ENCODE data around the gene C11orf16. TPM values are rescaled to one million over a fixed set of nuclear protein-coding genes. Genes with fewer than 3 reads are reported as not detected.

The C11orf16 gene
- total RNA-seq, 1 experiment from 2014 or later, result not detected

DNA sequence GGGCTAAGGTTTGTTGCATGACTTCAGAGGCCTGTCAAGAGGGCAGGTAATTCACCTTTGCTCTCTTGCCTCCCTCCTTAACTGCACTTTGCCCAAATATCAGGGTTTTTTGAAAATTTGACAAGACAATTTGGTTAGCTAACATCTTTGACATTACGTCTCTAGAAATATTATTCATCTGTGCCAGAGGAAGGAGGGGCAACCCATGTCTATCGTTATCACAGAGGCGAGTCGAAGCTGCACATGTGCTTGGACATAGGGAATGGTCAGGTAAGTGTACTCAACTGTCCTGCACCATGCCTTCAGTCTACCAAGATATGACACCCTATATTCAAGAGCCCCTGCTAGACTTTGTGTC is 18.1 kb downstream of the C11orf16 start:
- Histone ChIP-seq H4K20me1 (ENCODE audit: insufficient read depth) (no peaks in the 10 kb centered on the region), H3K4me2 (ENCODE audit: low read length) (no peak overlapping the region), H3K27ac (ENCODE audit: low read depth, low read length) (no peak overlapping the region), H3K27me3 (ENCODE audit: insufficient read depth, low read length) (no peaks in the 10 kb centered on the region), H3K9ac (ENCODE audit: low read length) (no peak overlapping the region), H3K9me3 (ENCODE audit: control insufficient read depth in 1 of 2, insufficient read depth in 1 of 2, low read depth in 1 of 2, low read length in 2 of 2) (no peaks in the 10 kb centered on the region), H3K4me1 (ENCODE audit: control insufficient read depth in 1 of 2, insufficient read depth in 2 of 2, low read length in 2 of 2) (peaks cover 7 to 17% of the 10 kb centered on the region in 2 experiments), H3K36me3 (ENCODE audit: control insufficient read depth in 1 of 2, insufficient read depth in 2 of 2, low read length in 2 of 2) (peaks cover 0 to 9% of the 10 kb centered on the region in 2 experiments; a peak in 2 of 4 replicates), H3K4me3 (replicated peaks in 1 of 2; ENCODE audit: low read depth in 1 of 2, low read length in 2 of 2) (no peak overlapping the region), H3K79me2 (ENCODE audit: insufficient read depth, low read length) (no peaks in the 10 kb centered on the region), H2AFZ (ENCODE audit: low read depth, low read length, poor library complexity, severe bottlenecking) (no peak overlapping the region), H3K9me2 (ENCODE audit: insufficient read depth) (no peaks in the 10 kb centered on the region)
- intact Hi-C loops (cut with micrococcal nuclease), result loop anchor here (1.0 to 5.0 kb wide), 3 partner anchors 45 to 593 kb away; no protein-coding TSS in a partner anchor
- RAD21 ChIA-PET (ENCODE audit: low non-redundant PET in 1 of 2, low total read pairs in 2 of 2, uncharacterized antibody in 2 of 2, unreplicated experiment in 2 of 2), result interaction anchor here in 1 of 2 experiments (1.4 kb wide), 1 partner anchor 45 kb away, joined by 3 read pairs; no protein-coding TSS in a partner anchor
- no peak for DNase-seq (ENCODE audit: low read depth, low spot score)
- CTCF ChIA-PET, result interaction anchor here (1.0 to 2.6 kb wide), 4 partner anchors 34 to 592 kb away, joined by 3 to 28 read pairs (median 8); no protein-coding TSS in a partner anchor
- TF ChIP-seq, protein P1, sequence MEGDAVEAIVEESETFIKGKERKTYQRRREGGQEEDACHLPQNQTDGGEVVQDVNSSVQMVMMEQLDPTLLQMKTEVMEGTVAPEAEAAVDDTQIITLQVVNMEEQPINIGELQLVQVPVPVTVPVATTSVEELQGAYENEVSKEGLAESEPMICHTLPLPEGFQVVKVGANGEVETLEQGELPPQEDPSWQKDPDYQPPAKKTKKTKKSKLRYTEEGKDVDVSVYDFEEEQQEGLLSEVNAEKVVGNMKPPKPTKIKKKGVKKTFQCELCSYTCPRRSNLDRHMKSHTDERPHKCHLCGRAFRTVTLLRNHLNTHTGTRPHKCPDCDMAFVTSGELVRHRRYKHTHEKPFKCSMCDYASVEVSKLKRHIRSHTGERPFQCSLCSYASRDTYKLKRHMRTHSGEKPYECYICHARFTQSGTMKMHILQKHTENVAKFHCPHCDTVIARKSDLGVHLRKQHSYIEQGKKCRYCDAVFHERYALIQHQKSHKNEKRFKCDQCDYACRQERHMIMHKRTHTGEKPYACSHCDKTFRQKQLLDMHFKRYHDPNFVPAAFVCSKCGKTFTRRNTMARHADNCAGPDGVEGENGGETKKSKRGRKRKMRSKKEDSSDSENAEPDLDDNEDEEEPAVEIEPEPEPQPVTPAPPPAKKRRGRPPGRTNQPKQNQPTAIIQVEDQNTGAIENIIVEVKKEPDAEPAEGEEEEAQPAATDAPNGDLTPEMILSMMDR (IDR thresholded peaks at IDR 0.05 in 2 of 3, conservative IDR thresholded peaks at IDR 0.05 in 1 of 3; ENCODE audit: borderline replicate concordance in 1 of 3, insufficient read depth in 1 of 3, low read depth in 2 of 3, low read length in 2 of 3), result 0 out of 6 replicates have a peak, but pooled peaks of 1 of the 3 experiments have one; percentile 4
- TF ChIP-seq ELF1 (IDR thresholded peaks at IDR 0.05; ENCODE audit: borderline replicate concordance, low read depth) (no peak), JUND (IDR thresholded peaks at IDR 0.05) (no peak), ZNF274 (IDR thresholded peaks at IDR 0.05; ENCODE audit: low read depth, low read length) (no peak)
- no TSS peak for BruUV-seq (replicated peaks)
- POLR2A ChIA-PET, result no interaction called here
- ATAC-seq, result no peak

DNA sequence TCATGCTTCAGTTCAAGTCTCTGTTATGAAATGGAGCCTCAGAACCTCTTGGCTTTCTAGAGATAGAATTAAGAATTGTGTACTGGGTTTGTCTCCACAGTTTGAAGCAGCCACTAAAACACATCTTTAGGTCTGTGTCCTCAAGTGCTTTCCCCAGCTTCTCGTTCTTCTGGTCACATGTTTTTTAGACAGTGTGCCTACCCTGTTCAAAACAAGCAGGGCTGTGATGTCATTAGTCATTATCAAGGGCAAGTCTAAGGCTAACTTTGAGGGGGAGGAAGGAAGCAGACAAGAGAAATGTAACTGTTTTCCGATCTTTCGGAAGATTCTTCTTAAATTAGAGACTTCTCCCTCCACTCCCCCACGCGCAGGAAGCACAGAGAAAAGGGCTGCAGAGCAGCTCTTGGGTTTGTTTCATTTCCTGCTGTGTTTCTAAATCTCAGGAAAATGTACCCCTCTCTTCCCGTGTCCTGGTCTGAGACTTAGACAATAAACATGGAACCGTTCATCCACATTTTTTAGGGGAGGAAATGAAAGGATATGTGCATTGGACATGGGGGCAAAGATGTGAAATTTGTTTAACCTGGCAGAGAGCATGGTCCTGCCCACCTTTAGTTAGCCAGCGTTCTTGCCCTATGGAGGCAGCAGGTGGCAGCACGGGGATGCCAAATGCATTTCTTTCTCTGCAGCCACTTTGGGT is 18.6 kb downstream of the C11orf16 start:
- H2AFZ ChIP-seq (ENCODE audit: low read depth, low read length, poor library complexity, severe bottlenecking), result no peak overlapping the region
- POLR2A ChIA-PET, result no interaction called here

More for the DNA sequence above, 18.6 kb downstream of the C11orf16 start:
- TF ChIP-seq RAD21 (IDR thresholded peaks at IDR 0.05; ENCODE audit: low read depth), result peak; percentile 86
- TF ChIP-seq, protein P1 (IDR thresholded peaks at IDR 0.05 in 2 of 3, conservative IDR thresholded peaks at IDR 0.05 in 1 of 3; ENCODE audit: borderline replicate concordance in 1 of 3, insufficient read depth in 1 of 3, low read depth in 2 of 3, low read length in 2 of 3), result peak; percentile 60 to 88 (median 80)
- TF ChIP-seq, protein P2, sequence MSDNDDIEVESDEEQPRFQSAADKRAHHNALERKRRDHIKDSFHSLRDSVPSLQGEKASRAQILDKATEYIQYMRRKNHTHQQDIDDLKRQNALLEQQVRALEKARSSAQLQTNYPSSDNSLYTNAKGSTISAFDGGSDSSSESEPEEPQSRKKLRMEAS (IDR thresholded peaks at IDR 0.05), result no peak
- H3K27me3 ChIP-seq (ENCODE audit: insufficient read depth, low read length), result no peaks in the 10 kb centered on the region
- H3K27ac ChIP-seq (ENCODE audit: low read depth, low read length), result no peak overlapping the region
- peaks cover 7 to 17% of the 10 kb centered on the region in 2 experiments for H3K4me1 ChIP-seq (ENCODE audit: control insufficient read depth in 1 of 2, insufficient read depth in 2 of 2, low read length in 2 of 2)
- no peaks in the 10 kb centered on the region for H3K9me2 ChIP-seq (ENCODE audit: insufficient read depth)
- H3K9ac ChIP-seq (ENCODE audit: low read length), result no peak overlapping the region
- TSS peak; percentile 13 for BruUV-seq (replicated peaks)
- no peaks in the 10 kb centered on the region for H3K79me2 ChIP-seq (ENCODE audit: insufficient read depth, low read length)
- intact Hi-C loops (cut with micrococcal nuclease), result loop anchor here (1.0 to 5.0 kb wide), 3 partner anchors 45 to 593 kb away; no protein-coding TSS in a partner anchor
- no peak overlapping the region for H3K4me2 ChIP-seq (ENCODE audit: low read length)
- H3K9me3 ChIP-seq (ENCODE audit: control insufficient read depth in 1 of 2, insufficient read depth in 1 of 2, low read depth in 1 of 2, low read length in 2 of 2), result no peaks in the 10 kb centered on the region
- RAD21 ChIA-PET (ENCODE audit: low non-redundant PET in 1 of 2, low total read pairs in 2 of 2, uncharacterized antibody in 2 of 2, unreplicated experiment in 2 of 2), result interaction anchor here in 1 of 2 experiments (1.4 kb wide), 1 partner anchor 45 kb away, joined by 3 read pairs; no protein-coding TSS in a partner anchor
- no peaks in the 10 kb centered on the region for H4K20me1 ChIP-seq (ENCODE audit: insufficient read depth)
- no peak for ATAC-seq
- no peak overlapping the region for H3K4me3 ChIP-seq (replicated peaks in 1 of 2; ENCODE audit: low read depth in 1 of 2, low read length in 2 of 2)
- peaks cover 0 to 7% of the 10 kb centered on the region in 2 experiments; a peak in 2 of 4 replicates for H3K36me3 ChIP-seq (ENCODE audit: control insufficient read depth in 1 of 2, insufficient read depth in 2 of 2, low read length in 2 of 2)
- CTCF ChIA-PET, result interaction anchor here (0.9 to 2.6 kb wide), 4 partner anchors 35 to 592 kb away, joined by 3 to 28 read pairs (median 6); no protein-coding TSS in a partner anchor
- no peak for DNase-seq (ENCODE audit: low read depth, low spot score)
